ENCODE data around the gene FIBP. TPM values are rescaled to one million over a fixed set of nuclear protein-coding genes. Genes with fewer than 3 reads are reported as not detected.
A peak's percentile ranks its signal among the peaks of the same experiment; 100 is the strongest.

FIBP gene
- total RNA-seq, 1 donor from 2014 or later: 77.8 TPM

DNA sequence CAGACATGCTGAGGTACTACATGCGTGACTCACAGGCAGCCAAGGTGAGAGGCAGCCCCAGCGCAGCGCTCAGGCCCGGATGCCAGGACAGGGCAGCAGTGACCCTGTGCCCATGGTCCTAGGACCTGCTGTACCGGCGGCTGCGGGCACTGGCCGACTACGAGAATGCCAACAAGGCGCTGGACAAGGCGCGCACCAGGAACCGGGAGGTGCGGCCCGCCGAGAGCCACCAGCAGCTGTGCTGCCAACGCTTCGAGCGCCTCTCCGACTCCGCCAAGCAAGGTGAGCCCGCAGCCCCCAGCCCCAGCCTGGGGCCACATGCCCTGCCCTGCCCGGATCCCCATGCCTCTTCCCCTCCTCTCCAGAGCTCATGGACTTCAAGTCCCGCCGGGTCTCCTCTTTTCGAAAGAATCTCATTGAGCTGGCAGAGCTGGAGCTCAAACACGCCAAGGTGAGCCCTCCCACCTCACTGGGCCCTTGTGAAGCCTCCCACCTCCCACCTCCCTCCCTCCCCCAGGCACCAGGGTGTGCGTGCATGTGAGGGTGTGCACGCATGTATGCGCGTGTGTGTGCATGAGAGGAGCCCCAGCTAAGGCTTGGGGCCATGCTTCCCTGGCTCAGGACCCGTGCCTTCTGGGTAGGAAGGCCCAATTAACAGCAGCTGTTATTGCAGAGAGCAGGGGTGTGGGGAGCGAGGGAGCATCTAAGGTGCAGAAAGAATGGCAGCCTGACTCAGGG lies 35.6 kb downstream of the FIBP start:
- H3K27me3 Mint-ChIP-seq: no peaks in the 10 kb centered on the region
- TF ChIP-seq, protein P1, sequence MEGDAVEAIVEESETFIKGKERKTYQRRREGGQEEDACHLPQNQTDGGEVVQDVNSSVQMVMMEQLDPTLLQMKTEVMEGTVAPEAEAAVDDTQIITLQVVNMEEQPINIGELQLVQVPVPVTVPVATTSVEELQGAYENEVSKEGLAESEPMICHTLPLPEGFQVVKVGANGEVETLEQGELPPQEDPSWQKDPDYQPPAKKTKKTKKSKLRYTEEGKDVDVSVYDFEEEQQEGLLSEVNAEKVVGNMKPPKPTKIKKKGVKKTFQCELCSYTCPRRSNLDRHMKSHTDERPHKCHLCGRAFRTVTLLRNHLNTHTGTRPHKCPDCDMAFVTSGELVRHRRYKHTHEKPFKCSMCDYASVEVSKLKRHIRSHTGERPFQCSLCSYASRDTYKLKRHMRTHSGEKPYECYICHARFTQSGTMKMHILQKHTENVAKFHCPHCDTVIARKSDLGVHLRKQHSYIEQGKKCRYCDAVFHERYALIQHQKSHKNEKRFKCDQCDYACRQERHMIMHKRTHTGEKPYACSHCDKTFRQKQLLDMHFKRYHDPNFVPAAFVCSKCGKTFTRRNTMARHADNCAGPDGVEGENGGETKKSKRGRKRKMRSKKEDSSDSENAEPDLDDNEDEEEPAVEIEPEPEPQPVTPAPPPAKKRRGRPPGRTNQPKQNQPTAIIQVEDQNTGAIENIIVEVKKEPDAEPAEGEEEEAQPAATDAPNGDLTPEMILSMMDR (IDR thresholded peaks at IDR 0.05; ENCODE audit: unreplicated experiment): no peak
- peaks cover 12% of the 10 kb centered on the region for H3K4me1 Mint-ChIP-seq (ENCODE audit: low read depth)
- H3K4me3 Mint-ChIP-seq (ENCODE audit: low read depth): no peak overlapping the region
- H3K27ac Mint-ChIP-seq: no peak overlapping the region
- no peaks in the 10 kb centered on the region for H3K9me3 Mint-ChIP-seq (ENCODE audit: low read depth)
- no peak for DNase-seq (ENCODE audit: low spot score, unreplicated experiment)
- H3K36me3 Mint-ChIP-seq (ENCODE audit: insufficient read depth): peaks cover 31% of the 10 kb centered on the region

GRCh38 chr11:65851811-65852507 lies 36.3 kb downstream of the FIBP start:
- DNase-seq (ENCODE audit: low spot score, unreplicated experiment): no peak
- Mint-ChIP-seq H3K9me3 (ENCODE audit: low read depth) (no peaks in the 10 kb centered on the region), H3K27ac (peak overlapping the region; percentile 67), H3K36me3 (ENCODE audit: insufficient read depth) (peaks cover 31% of the 10 kb centered on the region), H3K27me3 (no peaks in the 10 kb centered on the region), H3K4me1 (ENCODE audit: low read depth) (peaks cover 12% of the 10 kb centered on the region), H3K4me3 (ENCODE audit: low read depth) (no peak overlapping the region)
- TF ChIP-seq, protein P1 (IDR thresholded peaks at IDR 0.05; ENCODE audit: unreplicated experiment): no peak

GRCh38 chr11:65851083-65851579 lies 37.1 kb downstream of the FIBP start:
- Mint-ChIP-seq H3K9me3 (ENCODE audit: low read depth) (no peaks in the 10 kb centered on the region), H3K4me3 (ENCODE audit: low read depth) (no peak overlapping the region), H3K36me3 (ENCODE audit: insufficient read depth) (peaks cover 23% of the 10 kb centered on the region), H3K4me1 (ENCODE audit: low read depth) (peaks cover 5% of the 10 kb centered on the region), H3K27ac (no peak overlapping the region), H3K27me3 (no peaks in the 10 kb centered on the region)
- DNase-seq (ENCODE audit: low spot score, unreplicated experiment): no peak
- TF ChIP-seq, protein P1 (IDR thresholded peaks at IDR 0.05; ENCODE audit: unreplicated experiment): peak; percentile 42

- peaks cover 1% of the 10 kb centered on the region for H3K4me1 Mint-ChIP-seq (ENCODE audit: low read depth)
- no peaks in the 10 kb centered on the region for H3K27me3 Mint-ChIP-seq
- H3K36me3 Mint-ChIP-seq (ENCODE audit: insufficient read depth): peaks cover 21% of the 10 kb centered on the region
- H3K9me3 Mint-ChIP-seq (ENCODE audit: low read depth): no peaks in the 10 kb centered on the region
- no peak overlapping the region for H3K4me3 Mint-ChIP-seq (ENCODE audit: low read depth)
- peak overlapping the region; percentile 64 for H3K27ac Mint-ChIP-seq
- TF ChIP-seq, protein P1 (IDR thresholded peaks at IDR 0.05; ENCODE audit: unreplicated experiment): no peak
- no peak for DNase-seq (ENCODE audit: low spot score, unreplicated experiment)
Measured at GRCh38 chr11:65850217-65851082, 37.8 kb downstream of the FIBP start.

- peaks cover 20% of the 10 kb centered on the region for H3K36me3 Mint-ChIP-seq (ENCODE audit: insufficient read depth)
Measured at GRCh38 chr11:65849771-65850216, 38.5 kb downstream of the FIBP start.

More at GRCh38 chr11:65849771-65850216, 38.5 kb downstream of the FIBP start:
- no peak for DNase-seq (ENCODE audit: low spot score, unreplicated experiment)
- TF ChIP-seq, protein P1 (IDR thresholded peaks at IDR 0.05; ENCODE audit: unreplicated experiment): no peak
- Mint-ChIP-seq H3K4me1 (ENCODE audit: low read depth) (peaks cover 1% of the 10 kb centered on the region), H3K4me3 (ENCODE audit: low read depth) (no peak overlapping the region), H3K9me3 (ENCODE audit: low read depth) (no peaks in the 10 kb centered on the region), H3K27me3 (no peaks in the 10 kb centered on the region), H3K27ac (no peak overlapping the region)
